MM.1S (cell line): ENCODE results near the gene EGLN3.

Source experiments
- DNase-seq: peaks from one replicate; pipeline ENCODE4 v3.0.0-alpha.2; 2015
- H2AFZ ChIP-seq: fragments of 300-600 bp; sonication (generic); 2 replicates; pipeline ENCODE4 v1.6.0; 2016; ENCODE audit warnings: antibody characterized with exemption, low read length
- H3F3A ChIP-seq: fragments of 300-600 bp; sonication (generic); 2 replicates; pipeline ENCODE4 v1.6.1; 2016; ENCODE audit warnings: mild to moderate bottlenecking, antibody characterized with exemption, low read length, moderate library complexity, mixed read lengths; ENCODE audit not compliant: insufficient read depth
- H3K27ac ChIP-seq: fragments of 300-600 bp; sonication (generic); 2 replicates; pipeline ENCODE4 v1.5.1; 2016; ENCODE audit warnings: mild to moderate bottlenecking, low read length
- H3K27me3 ChIP-seq: fragments of 300-600 bp; sonication (generic); replicated peaks from 2 replicates; pipeline ENCODE4 v1.6.0; 2016; ENCODE audit warnings: low read length; ENCODE audit not compliant: insufficient read depth
- H3K36me3 ChIP-seq: fragments of 300-600 bp; sonication (generic); replicated peaks from 2 replicates; pipeline ENCODE4 v1.6.1; 2016; ENCODE audit warnings: mild to moderate bottlenecking, low read length, mixed read lengths; ENCODE audit not compliant: insufficient read depth
- H3K4me1 ChIP-seq: fragments of 300-600 bp; sonication (generic); 2 replicates; pipeline ENCODE4 v1.6.1; 2016; ENCODE audit warnings: low read length, mixed read lengths
- H3K4me2 ChIP-seq: fragments of 300-600 bp; sonication (generic); 2 replicates; pipeline ENCODE4 v1.6.0; 2016; ENCODE audit warnings: low read depth, low read length
- H3K4me3 ChIP-seq: fragments of 300-600 bp; sonication (generic); 2 replicates; pipeline ENCODE4 v1.5.1; 2016; ENCODE audit warnings: low read length, mixed read lengths
- H3K79me2 ChIP-seq: fragments of 300-600 bp; sonication (generic); 2 replicates; pipeline ENCODE4 v1.6.1; 2016; ENCODE audit warnings: mixed run types, low read length, mixed read lengths
- H3K9ac ChIP-seq: fragments of 300-600 bp; sonication (generic); 2 replicates; pipeline ENCODE4 v1.6.1; 2016; ENCODE audit warnings: low read length, mixed read lengths
- H3K9me2 ChIP-seq: fragments of 300-600 bp; sonication (generic); replicated peaks from 2 replicates; pipeline ENCODE4 v1.6.1; 2016; ENCODE audit warnings: mild to moderate bottlenecking, low read length, mixed read lengths; ENCODE audit not compliant: insufficient read depth
- H3K9me3 ChIP-seq: fragments of 300-600 bp; sonication (generic); replicated peaks from 2 replicates; pipeline ENCODE4 v1.6.1; 2016; ENCODE audit warnings: mild to moderate bottlenecking, low read length, mixed read lengths; ENCODE audit not compliant: insufficient read depth
- H4K20me1 ChIP-seq: fragments of 300-600 bp; sonication (generic); 2 replicates; pipeline ENCODE4 v1.6.1; 2016; ENCODE audit warnings: mild to moderate bottlenecking, low read length, moderate library complexity, mixed read lengths; ENCODE audit not compliant: insufficient read depth
- CTCF ChIP-seq: fragments of 300-600 bp; sonication (generic); IDR thresholded peaks from 2 replicates; pipeline ENCODE4 v1.5.1; 2016; ENCODE audit warnings: antibody characterized with exemption, low read length, mixed read lengths
- EZH2 ChIP-seq: fragments of 300-600 bp; sonication (generic); optimal IDR thresholded peaks from 2 replicates; pipeline ENCODE3; 2017; ENCODE audit warnings: low read depth, mild to moderate bottlenecking, antibody characterized with exemption, low read length, mixed read lengths
- EZH2phosphoT487 ChIP-seq: fragments of 300-600 bp; sonication (generic); IDR thresholded peaks from 2 replicates; pipeline ENCODE4 v1.6.1; 2018; ENCODE audit warnings: antibody characterized with exemption, low read length

Gene EGLN3

GRCh38 chr14:33962016-33962415 is 11.1 kb upstream of the EGLN3 start:
- no peak for TF ChIP-seq EZH2phosphoT487
- no peak for TF ChIP-seq EZH2
- DNase-seq = no peak
- H3K4me1 ChIP-seq = no peaks in the 10 kb centered on the region
- no peak overlapping the region for H3K9ac ChIP-seq
- no peak overlapping the region for H2AFZ ChIP-seq
- H4K20me1 ChIP-seq = no peaks in the 10 kb centered on the region
- H3K36me3 ChIP-seq = no peaks in the 10 kb centered on the region
- no peaks in the 10 kb centered on the region for H3K27me3 ChIP-seq
- H3K9me2 ChIP-seq = no peaks in the 10 kb centered on the region
- no peak overlapping the region for H3K4me3 ChIP-seq
- no peak overlapping the region for H3K27ac ChIP-seq
- no peak overlapping the region for H3K4me2 ChIP-seq
- H3K79me2 ChIP-seq = no peaks in the 10 kb centered on the region
- H3F3A ChIP-seq = no peaks in the 10 kb centered on the region
- H3K9me3 ChIP-seq = no peaks in the 10 kb centered on the region

- Histone ChIP-seq H3K9ac (no peak overlapping the region), H3K9me2 (no peaks in the 10 kb centered on the region), H3K4me2 (no peak overlapping the region), H3K9me3 (no peaks in the 10 kb centered on the region), H3K79me2 (no peaks in the 10 kb centered on the region), H2AFZ (no peak overlapping the region), H3K4me3 (no peak overlapping the region), H3K4me1 (no peaks in the 10 kb centered on the region), H3K27me3 (no peaks in the 10 kb centered on the region), H3K36me3 (no peaks in the 10 kb centered on the region), H3K27ac (no peak overlapping the region), H3F3A (no peaks in the 10 kb centered on the region), H4K20me1 (no peaks in the 10 kb centered on the region)
- TF ChIP-seq EZH2 (no peak), EZH2phosphoT487 (no peak), CTCF (no peak)
- no peak for DNase-seq
These were observed 8.8 kb upstream of the EGLN3 start for GRCh38 chr14:33959692-33960151.

GRCh38 chr14:33958605-33959226 is 7.8 kb upstream of the EGLN3 start:
- no peaks in the 10 kb centered on the region for H3K79me2 ChIP-seq
- DNase-seq = no peak
- H3K27me3 ChIP-seq = no peaks in the 10 kb centered on the region
- H3K9me3 ChIP-seq = no peaks in the 10 kb centered on the region
- H3K4me2 ChIP-seq = no peak overlapping the region
- no peak overlapping the region for H2AFZ ChIP-seq
- H3F3A ChIP-seq = no peaks in the 10 kb centered on the region
- H4K20me1 ChIP-seq = no peaks in the 10 kb centered on the region
- no peak for TF ChIP-seq EZH2phosphoT487
- TF ChIP-seq CTCF = no peak
- TF ChIP-seq EZH2 = no peak
- no peak overlapping the region for H3K27ac ChIP-seq
- no peak overlapping the region for H3K4me3 ChIP-seq
- H3K4me1 ChIP-seq = no peaks in the 10 kb centered on the region
- no peak overlapping the region for H3K9ac ChIP-seq
- H3K9me2 ChIP-seq = no peaks in the 10 kb centered on the region
- H3K36me3 ChIP-seq = no peaks in the 10 kb centered on the region

- DNase-seq = no peak
- H3K9ac ChIP-seq = no peak overlapping the region
- H3K9me2 ChIP-seq = no peaks in the 10 kb centered on the region
- no peaks in the 10 kb centered on the region for H3K36me3 ChIP-seq
- no peaks in the 10 kb centered on the region for H4K20me1 ChIP-seq
- no peak overlapping the region for H3K27ac ChIP-seq
- no peaks in the 10 kb centered on the region for H3F3A ChIP-seq
- no peaks in the 10 kb centered on the region for H3K27me3 ChIP-seq
- no peak overlapping the region for H3K4me3 ChIP-seq
- no peaks in the 10 kb centered on the region for H3K4me1 ChIP-seq
- H3K4me2 ChIP-seq = no peak overlapping the region
- no peaks in the 10 kb centered on the region for H3K9me3 ChIP-seq
- no peak overlapping the region for H2AFZ ChIP-seq
- no peak for TF ChIP-seq EZH2
- no peaks in the 10 kb centered on the region for H3K79me2 ChIP-seq
These were observed 7.1 kb upstream of the EGLN3 start for GRCh38 chr14:33957993-33958392.
